ENCODE results near the gene KIT. TPM values are rescaled to one million over a fixed set of nuclear protein-coding genes. Genes with fewer than 3 reads are reported as not detected.

KIT gene
- total and polyA plus RNA-seq, 8 donors: 9.6 to 88.2 (median 72.2) TPM

DNA sequence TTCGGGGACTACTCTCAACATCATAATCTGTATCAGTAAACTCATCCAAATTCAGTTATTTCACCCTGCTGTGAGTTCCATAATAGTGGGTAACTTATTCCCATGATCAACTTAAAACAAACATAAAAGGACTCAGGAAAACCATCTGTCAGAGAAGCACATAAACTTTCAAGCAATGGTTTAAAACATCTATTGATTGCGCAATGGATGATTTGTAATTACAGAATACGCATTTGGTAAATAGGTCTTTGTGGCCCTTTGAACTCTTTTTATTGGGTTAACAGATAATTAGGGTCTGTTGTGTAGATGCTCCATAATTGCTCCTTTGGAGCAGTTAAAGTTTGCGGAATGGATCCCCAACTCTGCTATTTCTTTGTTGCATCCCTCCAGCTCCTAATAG, 115.3 kb downstream of the KIT start:
- Histone ChIP-seq H3K4me1 (no peaks in the 10 kb centered on the region), H3K27me3 (no peaks in the 10 kb centered on the region), H3K36me3 (no peaks in the 10 kb centered on the region), H3K9me3 (no peaks in the 10 kb centered on the region), H3K27ac (no peak overlapping the region), H3K4me3 (no peak overlapping the region)
- ATAC-seq (no peak), DNase-seq (no peak)
- intact Hi-C loops (cut with DNase I): no loop called here
- no peak for TF ChIP-seq CTCF (IDR thresholded peaks at IDR 0.05)

DNA sequence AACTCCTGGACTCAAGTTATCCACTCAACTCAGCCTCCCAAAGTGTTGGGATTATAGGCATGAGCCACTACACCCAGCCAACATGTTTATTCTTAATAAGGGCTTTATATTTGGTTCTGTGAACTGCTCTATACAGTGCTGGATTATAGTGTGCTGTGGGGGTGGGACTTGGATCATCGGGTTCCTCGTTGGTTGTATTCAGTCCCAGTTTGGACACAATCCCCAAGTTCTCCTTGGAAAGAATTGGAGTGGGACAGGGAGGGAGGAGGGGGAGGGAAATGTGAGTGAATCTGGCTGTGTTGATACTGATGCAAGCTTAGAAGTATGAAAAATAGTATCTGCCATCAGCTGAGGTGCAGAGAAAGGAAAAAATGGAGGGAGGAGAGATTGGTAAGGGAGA, 121.3 kb downstream of the KIT start:
- no peak overlapping the region for H3K4me3 ChIP-seq
- H3K9me3 ChIP-seq: no peaks in the 10 kb centered on the region
- no peaks in the 10 kb centered on the region for H3K27me3 ChIP-seq
- ATAC-seq (no peak), DNase-seq (no peak)
- intact Hi-C loops (cut with DNase I): no loop called here
- no peaks in the 10 kb centered on the region for H3K36me3 ChIP-seq
- no peak for TF ChIP-seq CTCF (IDR thresholded peaks at IDR 0.05)
- H3K4me1 ChIP-seq: peaks cover 6% of the 10 kb centered on the region in 2 donors
- H3K27ac ChIP-seq: no peak overlapping the region

DNA sequence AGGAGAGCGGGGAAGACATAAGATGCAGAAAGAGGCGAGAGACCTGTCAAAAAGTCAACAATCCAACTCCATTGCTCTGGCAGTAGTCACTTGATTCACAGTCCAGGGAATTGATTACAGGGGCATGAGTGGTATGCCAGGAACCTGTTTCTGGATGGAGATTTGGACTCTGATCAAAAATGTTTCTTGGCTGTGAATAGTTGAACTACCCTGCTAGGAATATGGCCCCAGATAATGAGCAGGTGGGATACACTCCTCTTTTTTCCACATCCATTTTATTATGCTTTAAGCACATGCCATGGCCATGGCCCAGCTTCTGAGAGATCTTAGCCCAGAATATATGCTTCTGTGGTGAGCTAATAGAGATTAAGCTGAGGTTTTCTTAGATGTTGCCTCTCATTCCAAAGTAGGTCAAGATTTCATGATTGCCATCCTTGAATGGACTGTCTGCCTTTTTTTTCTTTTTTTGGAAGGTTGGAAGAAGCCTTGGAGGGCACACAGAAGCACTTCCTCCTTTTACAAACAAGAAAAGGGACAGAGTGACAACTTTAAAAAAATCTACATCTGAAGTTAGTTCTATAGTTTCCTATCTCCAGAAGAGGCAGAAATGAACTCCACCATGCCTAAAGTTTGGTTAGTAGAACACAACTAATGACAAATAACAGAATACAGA, 121.9 kb downstream of the KIT start:
- no peak for ATAC-seq
- H3K36me3 ChIP-seq: no peaks in the 10 kb centered on the region
- H3K4me3 ChIP-seq: no peak overlapping the region
- no peaks in the 10 kb centered on the region for H3K27me3 ChIP-seq
- no peak overlapping the region for H3K27ac ChIP-seq
- peaks cover 11 to 12% of the 10 kb centered on the region in 2 donors for H3K4me1 ChIP-seq
- H3K9me3 ChIP-seq: no peaks in the 10 kb centered on the region
- no peak for TF ChIP-seq CTCF (IDR thresholded peaks at IDR 0.05)
- DNase-seq: no peak
- intact Hi-C loops (cut with DNase I): no loop called here

DNA sequence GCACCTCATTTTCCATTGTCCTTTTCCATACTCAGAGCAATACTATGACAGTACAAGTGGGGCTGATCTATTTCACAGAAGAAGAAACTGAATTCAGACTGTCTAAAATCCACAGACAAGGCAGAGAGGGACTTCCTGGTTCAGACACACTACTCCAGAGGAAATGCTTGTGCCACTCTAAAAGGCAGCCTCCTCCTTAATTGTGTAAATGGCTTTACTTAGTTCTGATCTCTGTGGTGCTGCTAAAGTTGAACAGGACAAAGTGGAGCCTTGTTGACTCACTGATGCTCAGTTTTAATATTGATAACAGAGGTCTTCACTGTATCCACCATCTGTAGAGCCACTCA, 122.4 kb downstream of the KIT start:
- Histone ChIP-seq H3K27ac (no peak overlapping the region), H3K9me3 (no peaks in the 10 kb centered on the region), H3K27me3 (no peaks in the 10 kb centered on the region), H3K36me3 (no peaks in the 10 kb centered on the region), H3K4me3 (no peak overlapping the region), H3K4me1 (peaks cover 12% of the 10 kb centered on the region in 2 donors)
- TF ChIP-seq CTCF (IDR thresholded peaks at IDR 0.05): no peak
- ATAC-seq: peak; percentile 34
- no peak for DNase-seq
- intact Hi-C loops (cut with DNase I): no loop called here

GRCh38 chr4:54781756-54782155, 124.0 kb downstream of the KIT start:
- TF ChIP-seq CTCF (IDR thresholded peaks at IDR 0.05): no peak
- intact Hi-C loops (cut with DNase I): no loop called here
- Histone ChIP-seq H3K36me3 (no peaks in the 10 kb centered on the region), H3K4me1 (peaks cover 12% of the 10 kb centered on the region in 2 donors), H3K4me3 (no peak overlapping the region), H3K27me3 (no peaks in the 10 kb centered on the region), H3K9me3 (no peaks in the 10 kb centered on the region), H3K27ac (no peak overlapping the region)
- DNase-seq: peak in 2 of 4 donors; percentile 76 to 85
- no peak for ATAC-seq
